Body of pancreas (tissue), 4 donors: ENCODE measurements around the gene SPATS2. TPM values are rescaled to one million over a fixed set of nuclear protein-coding genes. Genes with fewer than 3 reads are reported as not detected.

Source experiments
- ATAC-seq: fragments of 150-250 bp; one replicate; pipeline ENCODE4 v1.9.1; 2016
- DNase-seq, 4 donors: peaks; one replicate each; pipeline ENCODE4 v3.0.0-alpha.2; 2019
- H3K27ac ChIP-seq, 4 donors: fragments of 200-600 bp; sonication (generic); 1 replicate in 3 of 4; 2 replicates in 1 of 4; pipeline versions ENCODE4 v1.5.1 to v1.6.1; 2016 to 2019; ENCODE audit warnings: mild to moderate bottlenecking in 1 of 4, mixed read lengths in 1 of 4, moderate library complexity in 1 of 4
- H3K27me3 ChIP-seq, 2 donors: fragments of 200-600 bp; sonication (generic); one replicate each; pipeline ENCODE4 v1.6.0; 2016; ENCODE audit warnings: mild to moderate bottlenecking in 1 of 2
- H3K36me3 ChIP-seq, 2 donors: fragments of 200-600 bp; sonication (generic); replicated peaks in 1 of 2; 2 replicates each; pipeline ENCODE4 v1.5.1; 2016; ENCODE audit warnings: low read depth in 2 of 2; ENCODE audit not compliant: insufficient read depth in 1 of 2
- H3K4me1 ChIP-seq: fragments of 200-600 bp; sonication (generic); one replicate; pipeline ENCODE4 v1.6.0; 2016
- H3K4me3 ChIP-seq, 2 donors: fragments of 200-600 bp; sonication (generic); 1 replicate in 1 of 2; 2 replicates in 1 of 2; pipeline ENCODE4 v1.5.1; 2016 to 2019
- H3K9me3 ChIP-seq, 3 donors: fragments of 200-600 bp; sonication (generic); 1 replicate in 2 of 3; 2 replicates in 1 of 3; pipeline ENCODE4 v1.5.1; 2016
- CTCF ChIP-seq, 7 experiments: fragments of 450-650 bp in 4 of 7; fragments of 200-600 bp in 3 of 7; sonication (generic) in 3 of 7; IDR thresholded peaks; one replicate each; pipeline ENCODE4 v1.5.1; 2016 to 2019; ENCODE audit warnings: antibody characterized with exemption in 7 of 7
- POLR2A ChIP-seq, 3 donors: fragments of 450-650 bp; IDR thresholded peaks; one replicate each; pipeline ENCODE4 v1.6.1; 2016; ENCODE audit warnings: antibody characterized with exemption in 3 of 3, mild to moderate bottlenecking in 2 of 3
- WGBS, 2 donors: methylation state at CpG; one replicate each; pipeline ENCODE4 v1.1.5; 2017; 5-methylcytosine and 5-hydroxymethylcytosine counted together
- intact Hi-C: fragments of 100-400 bp; cut with DNase I; formaldehyde crosslinking; loops from one replicate; pipeline ENCODE4 v1.15.1; 2023
- total RNA-seq, 2 donors: library from RNA; depleted of rRNA; stranded (reverse); fragments of >200 nt; gene quantifications; one replicate each; pipeline ENCODE4 v1.1.0, GENCODE V29; 2016

The SPATS2 gene
- total RNA-seq, 2 donors from 2014 or later: 10.9 to 17.5 TPM

GRCh38 chr12:49541911-49542505 lies 174.7 kb downstream of the SPATS2 start:
- no peak for TF ChIP-seq CTCF (IDR thresholded peaks at IDR 0.05)
- TF ChIP-seq POLR2A (IDR thresholded peaks at IDR 0.05): no peak
- 81 to 83% methylated on average over 7 of the region's 7 CpGs for WGBS, 2 donors

GRCh38 chr12:49542592-49543160 lies 175.4 kb downstream of the SPATS2 start:
- intact Hi-C loops: no loop called here
- Histone ChIP-seq H3K36me3 (no peaks in the 10 kb centered on the region), H3K4me3 (no peak overlapping the region), H3K9me3 (no peaks in the 10 kb centered on the region), H3K27ac (no peak overlapping the region), H3K4me1 (peaks cover 8% of the 10 kb centered on the region), H3K27me3 (no peaks in the 10 kb centered on the region)
- 50 to 85% methylated on average over 3 to 15 of the region's 15 CpGs for WGBS, 2 donors
- ATAC-seq (no peak), DNase-seq (no peak)
- no peak for TF ChIP-seq CTCF (IDR thresholded peaks at IDR 0.05)

More at GRCh38 chr12:49541911-49542505, 174.7 kb downstream of the SPATS2 start:
- intact Hi-C loops: no loop called here
- H3K36me3 ChIP-seq: no peaks in the 10 kb centered on the region
- ATAC-seq (no peak), DNase-seq (no peak)
- no peak overlapping the region for H3K27ac ChIP-seq
- H3K27me3 ChIP-seq: no peaks in the 10 kb centered on the region
- peaks cover 12% of the 10 kb centered on the region for H3K4me1 ChIP-seq
- no peak overlapping the region for H3K4me3 ChIP-seq
- H3K9me3 ChIP-seq: no peaks in the 10 kb centered on the region

GRCh38 chr12:49543221-49543913 lies 176.1 kb downstream of the SPATS2 start:
- H3K27me3 ChIP-seq: no peaks in the 10 kb centered on the region
- no peak for ATAC-seq
- no peaks in the 10 kb centered on the region for H3K36me3 ChIP-seq
- H3K27ac ChIP-seq: no peak overlapping the region
- intact Hi-C loops: no loop called here
- 57 to 68% methylated on average over 16 to 19 of the region's 20 CpGs for WGBS, 2 donors
- H3K4me3 ChIP-seq: no peak overlapping the region
- peaks cover under 1% of the 10 kb centered on the region for H3K4me1 ChIP-seq
- H3K9me3 ChIP-seq: no peaks in the 10 kb centered on the region
- DNase-seq: no peak
- TF ChIP-seq POLR2A (IDR thresholded peaks at IDR 0.05): no peak
- no peak for TF ChIP-seq CTCF (IDR thresholded peaks at IDR 0.05)

GRCh38 chr12:49543914-49544815 lies 176.9 kb downstream of the SPATS2 start:
- DNase-seq: no peak
- Histone ChIP-seq H3K27me3 (no peaks in the 10 kb centered on the region), H3K9me3 (no peaks in the 10 kb centered on the region), H3K27ac (no peak overlapping the region), H3K4me1 (no peaks in the 10 kb centered on the region), H3K36me3 (no peaks in the 10 kb centered on the region), H3K4me3 (no peak overlapping the region)
- intact Hi-C loops: no loop called here
- 67 to 76% methylated on average over 15 to 36 of the region's 39 CpGs for WGBS, 2 donors
- ATAC-seq: no peak
- TF ChIP-seq CTCF (IDR thresholded peaks at IDR 0.05) (no peak), POLR2A (IDR thresholded peaks at IDR 0.05) (no peak)
